HepG2 (cell line): ENCODE results near the gene CHST14. TPM values are rescaled to one million over a fixed set of nuclear protein-coding genes. Genes with fewer than 3 reads are reported as not detected.
A peak's percentile ranks its signal among the peaks of the same experiment; 100 is the strongest.

Experiments used
- AFF4 ChIP-seq: sonication (generic); formaldehyde crosslinking; IDR thresholded peaks from 2 replicates; pipeline ENCODE4 v1.4.0; 2020; ENCODE audit warnings: missing genetic modification reagents
- CTCF ChIP-seq: sonication (generic); formaldehyde crosslinking; IDR thresholded peaks from 2 replicates; pipeline ENCODE4 v1.5.0; 2020; ENCODE audit warnings: mild to moderate bottlenecking, missing genetic modification reagents, moderate library complexity
- FOXA1 ChIP-seq, 2 experiments: fragments of 450-650 bp in 1 of 2; sonication (generic) in 1 of 2; formaldehyde crosslinking in 1 of 2; IDR thresholded peaks; 2 replicates each; pipeline versions ENCODE4 v1.4.0 to v1.6.1; 2016 to 2020; ENCODE audit warnings: missing genetic modification reagents in 1 of 2
- FOXC1 ChIP-seq: sonication (generic); formaldehyde crosslinking; IDR thresholded peaks from 2 replicates; pipeline ENCODE4 v1.8.0; 2022; ENCODE audit warnings: mild to moderate bottlenecking, missing genetic modification reagents, borderline replicate concordance
- MYC ChIP-seq: sonication (generic); formaldehyde crosslinking; IDR thresholded peaks from 2 replicates; pipeline ENCODE4 v1.9.0; 2021; ENCODE audit warnings: missing genetic modification reagents, borderline replicate concordance
- ONECUT2 ChIP-seq: sonication (generic); formaldehyde crosslinking; IDR thresholded peaks from 2 replicates; pipeline ENCODE4 v1.4.0; 2020; ENCODE audit warnings: missing genetic modification reagents
- SP4 ChIP-seq: sonication (generic); formaldehyde crosslinking; IDR thresholded peaks from 2 replicates; pipeline ENCODE4 v1.8.1; 2023; ENCODE audit warnings: mild to moderate bottlenecking, missing genetic modification reagents
- SP5 ChIP-seq: IDR thresholded peaks from 2 replicates; pipeline ENCODE4 v1.6.1; 2016; ENCODE audit warnings: low read depth, borderline replicate concordance
- TFAP4 ChIP-seq: sonication (generic); IDR thresholded peaks from 2 replicates; pipeline ENCODE4 v1.6.1; 2016; ENCODE audit warnings: low read depth, borderline replicate concordance
- ZBTB40 ChIP-seq, 2 experiments: fragments of 450-650 bp in 1 of 2; sonication (generic) in 1 of 2; formaldehyde crosslinking in 1 of 2; IDR thresholded peaks; 2 replicates each; pipeline versions ENCODE4 v1.6.1 to v1.8.0; 2016 to 2022; ENCODE audit warnings: antibody characterized with exemption in 1 of 2, mild to moderate bottlenecking in 1 of 2, missing genetic modification reagents in 1 of 2
- ZNF121 ChIP-seq: sonication (generic); formaldehyde crosslinking; IDR thresholded peaks from 2 replicates; pipeline ENCODE4 v1.5.0; 2020; ENCODE audit warnings: mild to moderate bottlenecking, missing genetic modification reagents
- ZNF550 ChIP-seq: sonication (generic); formaldehyde crosslinking; IDR thresholded peaks from 2 replicates; pipeline ENCODE4 v1.4.0; 2020; ENCODE audit warnings: mild to moderate bottlenecking, missing genetic modification reagents, borderline replicate concordance
- polyA plus RNA-seq, 8 experiments: library from polyadenylated mRNA; depleted of rRNA in 3 of 8; stranded (reverse) in 7 of 8; unstranded in 1 of 8; fragments of >200 nt; fragmentation: Illumina TruSeq in 4 of 8; extraction: Trizol in 4 of 8; gene quantifications; 2 replicates each; pipeline versions ENCODE4 v1.2.1 to v1.2.3, GENCODE V29; 2011 to 2016; ENCODE audit warnings: low read depth in 4 of 8, missing spikeins in 1 of 8, mixed read lengths in 1 of 8; ENCODE audit not compliant: insufficient read depth in 1 of 8
- total RNA-seq, 5 experiments: library from RNA; depleted of rRNA; stranded (reverse); fragments of >200 nt; fragmentation: Illumina TruSeq; extraction: Trizol; gene quantifications; 2 replicates each; pipeline ENCODE4 v1.2.3, GENCODE V29; 2016; ENCODE audit warnings: low read depth in 1 of 5

The CHST14 gene
- total and polyA plus RNA-seq, 2 of the 13 experiments (the other 11 are each of a cell fraction or from before 2014, with no cell fraction given) = 8.9 to 12.4 TPM

GRCh38 chr15:40470423-40471104, at the start of gene CHST14 (continued):
- no peak for TF ChIP-seq ZBTB40 (IDR thresholded peaks at IDR 0.05)
- no peak for TF ChIP-seq ZBTB40 (CRISPR knock-in tag; IDR thresholded peaks at IDR 0.05)
- TF ChIP-seq ZNF550 (CRISPR knock-in tag) = 0 out of 2 replicates have a peak, but pooled peaks have one; percentile 41
- 0 out of 2 replicates have a peak, but pooled peaks have one; percentile 12 for TF ChIP-seq TFAP4
- TF ChIP-seq ZNF121 (CRISPR knock-in tag) = peak; percentile 32; the same call in 1 of the 2 replicates
- TF ChIP-seq FOXA1 (IDR thresholded peaks at IDR 0.05) = no peak
- TF ChIP-seq FOXA1 (CRISPR knock-in tag; IDR thresholded peaks at IDR 0.05) = no peak
- peak; percentile 49 for TF ChIP-seq CTCF
- TF ChIP-seq SP4 = no peak
- TF ChIP-seq SP5 (CRISPR knock-in tag) = no peak
- peak; percentile 39; the same call in 1 of the 2 replicates for TF ChIP-seq MYC (CRISPR knock-in tag)
- TF ChIP-seq AFF4 (CRISPR knock-in tag) = no peak
- TF ChIP-seq ONECUT2 (CRISPR knock-in tag) = no peak
- TF ChIP-seq FOXC1 = no peak
